GM12864 (cell line): ENCODE data around the gene PAQR5.
"Not testable (repeated sequence)": the region's sequence is repeated elsewhere in the genome, so short reads cannot be mapped to it uniquely, and the experiment has no call there.

Experiments
- DNase-seq: peaks from one replicate; pipeline ENCODE4 v3.0.0-alpha.2; 2011; ENCODE audit warnings: low read depth
- H3K4me3 ChIP-seq: 2 replicates; pipeline ENCODE4 v1.5.1; 2011; ENCODE audit warnings: mild to moderate bottlenecking, low read depth, low read length, control low read depth
- TF ChIP-seq, protein P1 (sequence below): IDR thresholded peaks from 2 replicates; pipeline ENCODE4 v1.5.1; 2011; ENCODE audit warnings: low read depth, mild to moderate bottlenecking, moderate library complexity, low read length, control low read depth, inconsistent platforms; ENCODE audit errors: missing control alignments

The PAQR5 gene

DNA sequence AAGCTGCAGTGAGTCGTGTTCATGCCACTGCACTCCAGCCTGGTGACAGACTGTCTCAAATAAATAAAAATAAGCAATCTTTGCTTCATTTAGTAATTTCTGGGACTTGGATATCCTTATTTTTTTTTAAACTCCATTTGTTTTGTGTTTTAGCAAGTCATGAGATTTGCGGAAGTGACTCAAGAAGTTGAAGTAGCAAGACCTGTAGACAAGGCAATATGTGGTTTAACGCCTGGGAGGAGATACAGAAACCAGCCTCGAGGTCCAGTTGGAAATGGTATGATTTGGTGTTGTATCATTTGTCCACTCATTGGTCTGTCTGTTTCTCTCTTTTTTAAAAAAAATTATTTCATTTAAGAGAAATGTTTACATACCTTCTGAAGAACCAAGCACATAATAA lies 137.3 kb downstream of the PAQR5 start:
- DNase-seq: no peak
- H3K4me3 ChIP-seq: no peak overlapping the region
- TF ChIP-seq, protein P1, sequence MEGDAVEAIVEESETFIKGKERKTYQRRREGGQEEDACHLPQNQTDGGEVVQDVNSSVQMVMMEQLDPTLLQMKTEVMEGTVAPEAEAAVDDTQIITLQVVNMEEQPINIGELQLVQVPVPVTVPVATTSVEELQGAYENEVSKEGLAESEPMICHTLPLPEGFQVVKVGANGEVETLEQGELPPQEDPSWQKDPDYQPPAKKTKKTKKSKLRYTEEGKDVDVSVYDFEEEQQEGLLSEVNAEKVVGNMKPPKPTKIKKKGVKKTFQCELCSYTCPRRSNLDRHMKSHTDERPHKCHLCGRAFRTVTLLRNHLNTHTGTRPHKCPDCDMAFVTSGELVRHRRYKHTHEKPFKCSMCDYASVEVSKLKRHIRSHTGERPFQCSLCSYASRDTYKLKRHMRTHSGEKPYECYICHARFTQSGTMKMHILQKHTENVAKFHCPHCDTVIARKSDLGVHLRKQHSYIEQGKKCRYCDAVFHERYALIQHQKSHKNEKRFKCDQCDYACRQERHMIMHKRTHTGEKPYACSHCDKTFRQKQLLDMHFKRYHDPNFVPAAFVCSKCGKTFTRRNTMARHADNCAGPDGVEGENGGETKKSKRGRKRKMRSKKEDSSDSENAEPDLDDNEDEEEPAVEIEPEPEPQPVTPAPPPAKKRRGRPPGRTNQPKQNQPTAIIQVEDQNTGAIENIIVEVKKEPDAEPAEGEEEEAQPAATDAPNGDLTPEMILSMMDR: no peak

DNA sequence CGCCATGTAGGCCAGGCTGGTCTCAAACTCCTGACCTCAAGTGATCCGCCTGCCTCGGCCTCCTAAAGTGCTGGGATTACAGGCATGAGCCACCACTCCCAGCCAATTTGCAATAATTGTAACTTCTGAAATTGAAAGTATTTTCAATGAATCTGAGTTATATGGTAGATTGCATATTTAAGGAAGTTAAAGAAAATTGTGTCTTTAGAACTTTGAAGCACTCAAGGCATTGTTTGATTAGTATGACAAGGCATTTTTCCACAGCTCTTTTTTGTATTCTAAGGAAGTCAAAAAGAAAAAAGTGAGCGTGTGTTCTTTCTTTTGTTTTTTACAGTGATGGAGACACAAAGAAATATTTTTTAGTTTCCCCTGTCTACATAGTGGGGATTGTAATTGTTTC lies 138.2 kb downstream of the PAQR5 start:
- TF ChIP-seq, protein P1: no peak
- no peak overlapping the region for H3K4me3 ChIP-seq
- no peak for DNase-seq

GRCh38 chr15:69439623-69440022 lies 140.9 kb downstream of the PAQR5 start:
- DNase-seq: no peak
- TF ChIP-seq, protein P1: no peak
- H3K4me3 ChIP-seq: no peak overlapping the region

DNA sequence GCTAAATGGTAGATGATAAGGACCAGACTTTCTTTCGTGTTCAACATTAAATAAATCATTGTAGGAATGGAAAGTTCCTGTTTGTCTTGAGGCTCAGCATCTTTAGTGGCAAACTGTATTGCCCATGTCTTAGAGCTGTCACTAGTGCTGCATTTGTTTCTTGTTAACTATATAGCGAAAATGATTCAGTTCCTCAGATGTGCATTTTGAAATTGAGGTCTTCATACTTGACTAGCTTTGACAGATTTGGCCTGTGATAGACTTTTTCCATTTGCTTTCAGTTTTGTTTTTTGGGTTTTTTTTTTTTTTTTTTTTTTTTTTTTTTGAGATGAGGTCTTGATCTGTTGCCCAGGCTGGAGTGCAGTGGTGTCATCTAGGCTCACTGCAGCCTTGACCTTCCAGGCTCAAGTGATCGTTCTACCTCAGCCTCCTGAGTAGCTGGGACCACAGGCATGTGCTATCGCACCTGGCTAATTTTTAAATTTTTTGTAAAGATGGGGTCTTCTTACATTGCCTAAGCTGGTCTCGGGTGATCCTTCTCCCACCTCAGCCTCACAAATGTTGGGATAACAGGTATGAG lies 144.4 kb downstream of the PAQR5 start:
- no peak overlapping the region; the same call in 1 of the 2 replicates for H3K4me3 ChIP-seq
- TF ChIP-seq, protein P1: no peak
- DNase-seq: no peak

DNA sequence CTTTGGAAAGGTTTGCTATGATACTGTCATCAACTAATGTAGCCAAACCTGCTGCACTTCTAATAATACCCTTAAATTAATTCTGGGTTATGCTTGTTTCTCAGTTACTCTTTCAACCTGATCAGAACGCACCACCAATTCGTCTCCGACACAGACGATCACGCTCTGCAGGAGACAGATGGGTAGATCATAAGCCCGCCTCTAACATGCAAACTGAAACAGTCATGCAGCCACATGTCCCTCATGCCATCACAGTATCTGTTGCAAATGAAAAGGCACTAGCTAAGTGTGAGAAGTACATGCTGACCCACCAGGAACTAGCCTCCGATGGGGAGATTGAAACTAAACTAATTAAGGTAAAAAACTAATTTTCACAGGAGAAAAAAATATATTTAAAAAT lies 146.0 kb downstream of the PAQR5 start:
- TF ChIP-seq, protein P1: no peak
- no peak for DNase-seq
- H3K4me3 ChIP-seq: no peak overlapping the region

GRCh38 chr15:69446953-69447352 lies 148.2 kb downstream of the PAQR5 start:
- DNase-seq: no peak
- TF ChIP-seq, protein P1: no peak
- H3K4me3 ChIP-seq: no peak overlapping the region

DNA sequence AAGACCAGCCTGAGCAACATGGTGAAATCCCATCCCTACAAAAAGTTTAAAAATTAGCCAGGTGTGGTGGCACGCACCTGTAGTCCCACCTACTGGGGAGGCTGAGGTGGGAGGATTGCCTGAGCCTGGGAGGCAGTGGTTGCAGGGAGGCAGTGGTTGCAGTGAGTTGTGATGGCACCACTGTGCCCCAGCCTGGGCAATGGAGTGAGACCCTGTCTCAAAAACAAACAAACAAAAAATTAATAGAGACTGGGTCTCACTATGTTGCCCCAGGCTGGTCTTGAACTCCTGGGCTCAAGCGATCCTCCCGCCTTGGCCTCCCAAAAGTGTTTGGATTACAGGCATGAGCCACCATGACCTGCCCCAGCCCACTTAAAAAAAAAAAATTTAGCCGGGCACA lies 151.5 kb downstream of the PAQR5 start:
- not testable (repeated sequence) for DNase-seq, H3K4me3 ChIP-seq
